HG03025 (cell line): ENCODE results near the gene FOXA3.
A peak's percentile ranks its signal among the peaks of the same experiment; 100 is the strongest.

Source experiments
- ATAC-seq: cut with Tn5 transposase; IDR thresholded peaks from one replicate; pipeline ENCODE4 v1.9.1; 2021; ENCODE audit warnings: mild to moderate bottlenecking, moderate library complexity; ENCODE audit not compliant: unreplicated experiment, low FRiP score

FOXA3 gene

GRCh38 chr19:45863840-45864628 lies at the start of gene FOXA3:
FOXA3 (plus strand) TSS chr19:45864326; CDS start chr19:45864457, 131 bp downstream.
- ATAC-seq, result no peak

GRCh38 chr19:45814851-45815480 lies 49.2 kb upstream of the FOXA3 start, which contains the start of gene RSPH6A:
RSPH6A (minus strand) TSS chr19:45815308; CDS start chr19:45815176, 132 bp downstream.
- ATAC-seq, result no peak

- no peak for ATAC-seq
Measured at GRCh38 chr19:45815481-45816216, 48.5 kb upstream of the FOXA3 start.

GRCh38 chr19:45816236-45817009 lies 47.7 kb upstream of the FOXA3 start:
- no peak for ATAC-seq

- peak; percentile 52 for ATAC-seq
Measured at GRCh38 chr19:45817010-45817724, 47.0 kb upstream of the FOXA3 start.

- ATAC-seq, result no peak
Measured at GRCh38 chr19:45817725-45818301, 46.3 kb upstream of the FOXA3 start.

GRCh38 chr19:45819769-45820168 lies 44.4 kb upstream of the FOXA3 start:
- ATAC-seq, result no peak

GRCh38 chr19:45820413-45821102 lies 43.6 kb upstream of the FOXA3 start:
- ATAC-seq, result no peak

GRCh38 chr19:45821103-45821521 lies 43.0 kb upstream of the FOXA3 start:
- ATAC-seq, result no peak

- ATAC-seq, result no peak
Measured at GRCh38 chr19:45821570-45821969, 42.6 kb upstream of the FOXA3 start.

- ATAC-seq, result no peak
Measured at GRCh38 chr19:45822716-45823115, 41.4 kb upstream of the FOXA3 start.

- ATAC-seq, result no peak
Measured at GRCh38 chr19:45823182-45823581, 40.9 kb upstream of the FOXA3 start.

- no peak for ATAC-seq
Measured at GRCh38 chr19:45824041-45824471, 40.1 kb upstream of the FOXA3 start.

- ATAC-seq, result no peak
Measured at GRCh38 chr19:45824531-45825262, 39.4 kb upstream of the FOXA3 start.

- ATAC-seq, result no peak
Measured at GRCh38 chr19:45825263-45825605, 38.9 kb upstream of the FOXA3 start.

GRCh38 chr19:45825917-45826893 lies 37.9 kb upstream of the FOXA3 start:
- no peak for ATAC-seq

GRCh38 chr19:45826934-45827333 lies 37.2 kb upstream of the FOXA3 start:
- no peak for ATAC-seq
